Neural cell (in vitro differentiated cells): ENCODE measurements around the gene RGS6. TPM values are rescaled to one million over a fixed set of nuclear protein-coding genes. Genes with fewer than 3 reads are reported as not detected.

Source experiments
- H2AFZ ChIP-seq: fragments of 200-600, 300-800 bp; sonication (generic), shearing (Covaris generic); 2 replicates; pipeline ENCODE4 v1.6.0; 2014; ENCODE audit warnings: low read depth, mild to moderate bottlenecking, antibody characterized with exemption, low read length, moderate library complexity
- H3F3A ChIP-seq: fragments of 200-600 bp; shearing (Covaris generic); 2 replicates; pipeline ENCODE4 v1.6.1; 2016; ENCODE audit warnings: mild to moderate bottlenecking, moderate library complexity, mixed read lengths, antibody characterized with exemption, low read length; ENCODE audit not compliant: insufficient read depth, poor library complexity, severe bottlenecking
- H3K27ac ChIP-seq: fragments of 200-600, 300-800 bp; sonication (generic), shearing (Covaris generic); 2 replicates; pipeline ENCODE4 v1.5.1; 2014; ENCODE audit warnings: mild to moderate bottlenecking, low read length, moderate library complexity
- H3K27me3 ChIP-seq: fragments of 300-800, 200-600 bp; sonication (generic), shearing (Covaris generic); 2 replicates; pipeline ENCODE4 v1.6.0; 2014; ENCODE audit warnings: mild to moderate bottlenecking, low read depth, low read length, moderate library complexity; ENCODE audit not compliant: insufficient read depth
- H3K36me3 ChIP-seq: fragments of 300-800, 200-600 bp; sonication (generic), shearing (Covaris generic); 2 replicates; pipeline ENCODE4 v1.5.1; 2014; ENCODE audit warnings: mild to moderate bottlenecking, antibody characterized with exemption, low read length, moderate library complexity; ENCODE audit not compliant: insufficient read depth
- H3K4me2 ChIP-seq: fragments of 300-800, 200-600 bp; sonication (generic), shearing (Covaris generic); 2 replicates; pipeline ENCODE4 v1.6.0; 2014; ENCODE audit warnings: mild to moderate bottlenecking, low read length
- H3K4me3 ChIP-seq: fragments of 300-800, 200-600 bp; sonication (generic), shearing (Covaris generic); 2 replicates; pipeline ENCODE4 v1.5.1; 2014; ENCODE audit warnings: mild to moderate bottlenecking, low read length, moderate library complexity
- H3K79me2 ChIP-seq: fragments of 200-600 bp; shearing (Covaris generic); replicated peaks from 2 replicates; pipeline ENCODE4 v1.6.0; 2014; ENCODE audit warnings: mild to moderate bottlenecking, low read length, moderate library complexity; ENCODE audit not compliant: insufficient read depth
- H3K9ac ChIP-seq: fragments of 300-800, 200-600 bp; sonication (generic), shearing (Covaris generic); 2 replicates; pipeline ENCODE4 v1.6.1; 2016; ENCODE audit warnings: mild to moderate bottlenecking, low read length, mixed read lengths
- H3K9me2 ChIP-seq: fragments of 200-600 bp; shearing (Covaris generic); 2 replicates; pipeline ENCODE4 v1.6.1; 2016; ENCODE audit warnings: mild to moderate bottlenecking, low read length, mixed read lengths; ENCODE audit not compliant: insufficient read depth
- H3K9me3 ChIP-seq: fragments of 200-600, 300-800 bp; sonication (generic), shearing (Covaris generic); 2 replicates; pipeline ENCODE4 v1.6.1; 2016; ENCODE audit warnings: mild to moderate bottlenecking, mixed run types, low read length, moderate library complexity, mixed read lengths
- H4K20me1 ChIP-seq: fragments of 200-600 bp; shearing (Covaris generic); 2 replicates; pipeline ENCODE4 v1.6.1; 2016; ENCODE audit warnings: mild to moderate bottlenecking, mixed run types; ENCODE audit not compliant: insufficient read depth
- EP300 ChIP-seq: fragments of 450-650 bp; conservative IDR thresholded peaks from 2 replicates; pipeline ENCODE4 v1.6.1; 2014; ENCODE audit warnings: antibody characterized with exemption, mild to moderate bottlenecking, moderate library complexity; ENCODE audit not compliant: poor library complexity, severe bottlenecking
- EZH2 ChIP-seq: fragments of 200-600, 300-800 bp; shearing (Covaris generic), sonication (generic); IDR thresholded peaks from 2 replicates; pipeline ENCODE4 v1.6.1; 2014; ENCODE audit warnings: antibody characterized with exemption, low read length, borderline replicate concordance, mild to moderate bottlenecking; ENCODE audit not compliant: insufficient read depth, poor library complexity, severe bottlenecking
- MXI1 ChIP-seq: fragments of 450-650 bp; conservative IDR thresholded peaks from 2 replicates; pipeline ENCODE4 v1.6.1; 2014; ENCODE audit warnings: antibody characterized with exemption, mild to moderate bottlenecking; ENCODE audit not compliant: poor library complexity, severe bottlenecking
- POLR2AphosphoS5 ChIP-seq: IDR thresholded peaks from 2 replicates; pipeline ENCODE4 v1.6.1; 2012
- RAD21 ChIP-seq: fragments of 450-650 bp; conservative IDR thresholded peaks from 2 replicates; pipeline ENCODE4 v1.6.1; 2014; ENCODE audit warnings: antibody characterized with exemption, mild to moderate bottlenecking, moderate library complexity
- REST ChIP-seq: IDR thresholded peaks from 2 replicates; pipeline ENCODE4 v1.6.1; 2012; ENCODE audit warnings: borderline replicate concordance
- SMC3 ChIP-seq: fragments of 450-650 bp; conservative IDR thresholded peaks from 2 replicates; pipeline ENCODE4 v1.6.1; 2014; ENCODE audit warnings: antibody characterized with exemption, mild to moderate bottlenecking, moderate library complexity; ENCODE audit not compliant: poor library complexity
- TAF1 ChIP-seq: IDR thresholded peaks from 2 replicates; pipeline ENCODE4 v1.6.1; 2012; ENCODE audit warnings: low read depth
- polyA plus RNA-seq: library from polyadenylated mRNA; depleted of rRNA; stranded (reverse); fragments of >200 nt; gene quantifications from 2 replicates; pipeline ENCODE4 v1.2.3, GENCODE V29; 2014
- TF ChIP-seq, protein P1 (sequence below): fragments of 450-650 bp; IDR thresholded peaks from 2 replicates; pipeline ENCODE4 v1.5.1; 2014; ENCODE audit warnings: antibody characterized with exemption, mild to moderate bottlenecking, moderate library complexity; ENCODE audit not compliant: poor library complexity, severe bottlenecking

The RGS6 gene
- polyA plus RNA-seq, 1 donor from 2014 or later = 7.3 TPM

GRCh38 chr14:72563676-72564075 lies 631.4 kb downstream of the RGS6 start:
- Histone ChIP-seq H3K79me2 (no peaks in the 10 kb centered on the region), H3K4me3 (no peak overlapping the region), H3K27ac (no peak overlapping the region), H3F3A (no peaks in the 10 kb centered on the region), H3K36me3 (no peaks in the 10 kb centered on the region), H3K9ac (no peak overlapping the region), H4K20me1 (no peaks in the 10 kb centered on the region), H3K9me2 (no peaks in the 10 kb centered on the region), H3K4me2 (no peak overlapping the region), H3K9me3 (no peaks in the 10 kb centered on the region), H3K27me3 (no peaks in the 10 kb centered on the region), H2AFZ (no peak overlapping the region)
- no peak for TF ChIP-seq EZH2
- TF ChIP-seq SMC3 = no peak
- TF ChIP-seq POLR2AphosphoS5 = no peak
- TF ChIP-seq REST = no peak
- no peak for TF ChIP-seq MXI1
- TF ChIP-seq EP300 = no peak
- TF ChIP-seq TAF1 = no peak
- TF ChIP-seq, protein P1, sequence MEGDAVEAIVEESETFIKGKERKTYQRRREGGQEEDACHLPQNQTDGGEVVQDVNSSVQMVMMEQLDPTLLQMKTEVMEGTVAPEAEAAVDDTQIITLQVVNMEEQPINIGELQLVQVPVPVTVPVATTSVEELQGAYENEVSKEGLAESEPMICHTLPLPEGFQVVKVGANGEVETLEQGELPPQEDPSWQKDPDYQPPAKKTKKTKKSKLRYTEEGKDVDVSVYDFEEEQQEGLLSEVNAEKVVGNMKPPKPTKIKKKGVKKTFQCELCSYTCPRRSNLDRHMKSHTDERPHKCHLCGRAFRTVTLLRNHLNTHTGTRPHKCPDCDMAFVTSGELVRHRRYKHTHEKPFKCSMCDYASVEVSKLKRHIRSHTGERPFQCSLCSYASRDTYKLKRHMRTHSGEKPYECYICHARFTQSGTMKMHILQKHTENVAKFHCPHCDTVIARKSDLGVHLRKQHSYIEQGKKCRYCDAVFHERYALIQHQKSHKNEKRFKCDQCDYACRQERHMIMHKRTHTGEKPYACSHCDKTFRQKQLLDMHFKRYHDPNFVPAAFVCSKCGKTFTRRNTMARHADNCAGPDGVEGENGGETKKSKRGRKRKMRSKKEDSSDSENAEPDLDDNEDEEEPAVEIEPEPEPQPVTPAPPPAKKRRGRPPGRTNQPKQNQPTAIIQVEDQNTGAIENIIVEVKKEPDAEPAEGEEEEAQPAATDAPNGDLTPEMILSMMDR = no peak
- TF ChIP-seq RAD21 = no peak

GRCh38 chr14:72565149-72565559 lies 632.9 kb downstream of the RGS6 start:
- no peak for TF ChIP-seq POLR2AphosphoS5
- TF ChIP-seq EP300 = no peak
- TF ChIP-seq, protein P1 = no peak
- TF ChIP-seq SMC3 = no peak
- no peak for TF ChIP-seq RAD21
- TF ChIP-seq TAF1 = no peak
- no peak for TF ChIP-seq REST
- no peak for TF ChIP-seq MXI1
- TF ChIP-seq EZH2 = no peak
- Histone ChIP-seq H2AFZ (no peak overlapping the region), H3K36me3 (no peaks in the 10 kb centered on the region), H3K27me3 (no peaks in the 10 kb centered on the region), H3K27ac (no peak overlapping the region), H3F3A (no peaks in the 10 kb centered on the region), H3K79me2 (no peaks in the 10 kb centered on the region), H3K9ac (no peak overlapping the region), H3K4me3 (no peak overlapping the region), H3K9me2 (no peaks in the 10 kb centered on the region), H3K9me3 (no peaks in the 10 kb centered on the region), H3K4me2 (no peak overlapping the region), H4K20me1 (no peaks in the 10 kb centered on the region)
